Retina (tissue), 1 donor: ENCODE data around the gene CHD8.
"Not testable (repeated sequence)": the region's sequence is repeated elsewhere in the genome, so short reads cannot be mapped to it uniquely, and the experiment has no call there.

ENCODE experiments used
- DNase-seq: peaks from one replicate; pipeline ENCODE4 v3.0.0-alpha.2; 2016

Gene CHD8

GRCh38 chr14:21455912-21456667, at the start of gene CHD8:
Gene CHD8 (minus strand): TSS chr14:21456123. CDS start chr14:21431643, 24,480 bp downstream.
- peak; percentile 100 for DNase-seq

GRCh38 chr14:21505012-21505553, 49.2 kb upstream of the CHD8 start:
- DNase-seq = no peak

- no peak for DNase-seq
These were observed 47.5 kb upstream of the CHD8 start for GRCh38 chr14:21503376-21503775.

GRCh38 chr14:21501568-21501967, 45.6 kb upstream of the CHD8 start:
- no peak for DNase-seq

GRCh38 chr14:21498540-21499526, 42.9 kb upstream of the CHD8 start:
- peak; percentile 41 for DNase-seq

GRCh38 chr14:21496453-21496852, 40.5 kb upstream of the CHD8 start:
- no peak for DNase-seq

- no peak for DNase-seq
These were observed 39.2 kb upstream of the CHD8 start for GRCh38 chr14:21494902-21495762.

GRCh38 chr14:21486640-21487087, 30.7 kb upstream of the CHD8 start:
- DNase-seq = no peak

GRCh38 chr14:21476925-21477681, 21.2 kb upstream of the CHD8 start, which contains the start of the genes RAB2B and TOX4:
Gene RAB2B (minus strand): TSS chr14:21476959. CDS start chr14:21476872, 87 bp downstream.
Gene TOX4 (plus strand): TSS chr14:21477195. CDS start chr14:21477279, 84 bp downstream.
- peak; percentile 96 for DNase-seq

- no peak for DNase-seq
These were observed 20.6 kb upstream of the CHD8 start for GRCh38 chr14:21476523-21476924.

- no peak for DNase-seq
These were observed 20.0 kb upstream of the CHD8 start for GRCh38 chr14:21475767-21476522.

- DNase-seq = no peak
These were observed 11.7 kb upstream of the CHD8 start for GRCh38 chr14:21467616-21468015.

- DNase-seq = no peak
These were observed 371 bp downstream of the CHD8 start for GRCh38 chr14:21455592-21455911.

GRCh38 chr14:21454843-21455544, 929 bp downstream of the CHD8 start:
- DNase-seq = peak; percentile 24

- DNase-seq = no peak
These were observed 6.1 kb downstream of the CHD8 start for GRCh38 chr14:21449899-21450216.

GRCh38 chr14:21442657-21443056, 13.3 kb downstream of the CHD8 start:
- DNase-seq = not testable (repeated sequence)

- no peak for DNase-seq
These were observed 15.1 kb downstream of the CHD8 start for GRCh38 chr14:21440859-21441258.

GRCh38 chr14:21437063-21437901, 18.6 kb downstream of the CHD8 start:
- DNase-seq = peak; percentile 100

GRCh38 chr14:21436567-21437062, 19.3 kb downstream of the CHD8 start:
- no peak for DNase-seq
